HG02870 (cell line): ENCODE measurements around the gene ASPN.
"Not testable (repeated sequence)": the region's sequence is repeated elsewhere in the genome, so short reads cannot be mapped to it uniquely, and the experiment has no call there.

Experiments used
- ATAC-seq: cut with Tn5 transposase; IDR thresholded peaks from one replicate; pipeline ENCODE4 v1.9.1; 2021; ENCODE audit warnings: mild to moderate bottlenecking, moderate library complexity; ENCODE audit not compliant: unreplicated experiment

ASPN gene

GRCh38 chr9:92423612-92424011 is 58.7 kb downstream of the ASPN start:
- no peak for ATAC-seq

DNA sequence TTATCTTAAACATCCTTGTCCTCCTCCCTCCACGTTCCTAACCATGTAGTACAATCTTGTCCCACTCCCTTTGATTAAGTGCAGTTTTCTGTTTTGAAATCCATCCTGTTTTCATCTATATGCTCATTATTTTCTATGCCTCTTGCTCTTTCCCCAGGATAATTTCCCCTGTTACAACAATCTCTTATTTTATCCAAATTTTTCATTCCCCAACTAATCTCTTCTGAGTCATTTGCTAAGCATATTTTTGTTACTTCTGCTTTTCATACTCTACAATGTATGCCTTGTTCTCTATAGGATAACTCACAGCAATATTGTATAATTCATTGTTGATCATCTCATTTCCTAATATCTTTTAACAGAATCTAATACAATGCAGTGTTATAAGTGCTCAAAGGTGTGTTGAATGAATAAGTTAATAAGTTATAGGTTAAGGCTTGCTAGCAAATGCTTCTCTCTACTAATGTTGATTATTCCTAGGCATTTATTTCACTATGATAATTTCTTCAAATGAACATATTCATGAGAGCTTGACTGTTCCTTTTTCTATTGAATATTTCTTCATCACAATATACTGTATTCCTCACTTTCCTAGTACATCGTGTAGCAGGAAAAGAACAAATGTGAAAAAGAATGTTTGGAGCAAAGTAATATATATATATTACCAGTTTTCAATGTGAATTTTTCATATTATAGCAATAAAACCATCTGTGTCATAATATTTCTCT is 59.5 kb downstream of the ASPN start:
- no peak for ATAC-seq

DNA sequence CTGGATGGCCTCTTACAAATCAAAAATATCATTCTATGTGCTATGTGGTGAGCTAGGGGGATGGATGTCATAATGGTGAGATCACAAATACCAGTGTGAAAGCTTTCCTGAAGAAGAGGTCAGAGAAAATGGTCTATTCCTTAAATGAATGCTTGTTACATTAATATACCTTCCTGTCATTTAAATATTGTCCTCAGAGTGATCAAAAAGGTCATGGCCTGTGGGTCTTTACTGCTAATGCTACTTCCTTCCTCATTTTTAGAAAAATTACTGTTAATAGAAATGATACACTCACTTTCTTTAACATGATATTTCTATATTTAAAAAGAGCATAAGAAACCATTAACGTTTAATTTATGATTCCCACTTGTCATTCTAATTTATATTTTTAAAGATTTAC is 67.7 kb downstream of the ASPN start:
- no peak for ATAC-seq

GRCh38 chr9:92411157-92411556 is 71.1 kb downstream of the ASPN start:
- not testable (repeated sequence) for ATAC-seq

DNA sequence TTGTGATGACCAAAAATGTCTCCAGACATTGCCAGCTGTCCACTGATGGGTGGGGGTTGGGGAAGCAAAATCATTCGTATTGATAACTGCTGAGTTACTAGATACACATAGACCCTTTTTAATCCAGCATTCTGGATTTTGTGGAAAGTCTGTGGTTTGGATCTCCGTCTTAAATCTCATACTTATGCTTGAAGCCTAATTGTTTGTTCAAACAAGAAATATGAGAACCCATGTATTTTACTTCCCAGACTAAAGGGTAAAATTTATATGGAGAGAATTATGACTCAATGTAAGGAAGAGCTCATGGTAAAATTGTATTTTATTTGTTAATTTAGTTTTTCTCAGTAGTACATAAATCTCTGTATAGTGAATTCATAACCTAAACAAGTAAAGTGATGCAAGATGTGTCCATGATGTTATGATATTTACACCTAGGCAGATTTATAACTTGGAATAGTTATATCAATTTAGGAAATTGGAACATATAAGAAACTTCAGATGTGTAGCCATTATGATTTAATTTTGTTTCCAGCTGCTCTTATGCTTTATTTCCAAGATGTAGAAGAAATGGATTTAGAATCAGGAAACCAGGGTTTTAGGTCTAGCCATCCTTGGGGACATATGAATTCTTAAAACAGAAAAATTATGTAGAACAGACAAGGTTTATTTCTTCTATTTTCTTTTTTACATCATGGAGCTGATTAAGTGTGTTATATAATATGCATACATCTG is 73.4 kb downstream of the ASPN start:
- no peak for ATAC-seq

GRCh38 chr9:92407818-92408217 is 74.5 kb downstream of the ASPN start:
- ATAC-seq, result no peak

DNA sequence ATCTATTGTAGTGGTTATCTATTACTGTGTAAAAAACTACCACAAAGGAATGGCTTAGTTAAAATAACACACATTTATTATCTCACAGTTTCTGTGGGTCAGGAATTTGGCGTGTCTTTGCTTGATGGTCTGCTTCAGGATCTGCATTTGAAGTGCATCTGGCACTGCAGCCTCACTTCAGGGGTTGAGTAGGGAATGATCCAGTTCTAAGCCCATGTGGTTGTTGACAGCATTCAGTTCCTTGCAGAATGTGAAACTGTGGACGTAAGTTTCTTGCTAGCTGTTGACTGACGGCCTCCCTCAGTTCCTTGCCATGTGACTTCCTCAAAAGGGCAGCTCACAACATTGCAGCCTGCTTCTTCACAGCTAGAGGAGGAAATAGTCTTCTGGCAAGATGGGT is 75.8 kb downstream of the ASPN start:
- ATAC-seq, result no peak
